Measurements from ENCODE around the gene MAPK1. TPM values are rescaled to one million over a fixed set of nuclear protein-coding genes. Genes with fewer than 3 reads are reported as not detected.

Gene MAPK1
- total RNA-seq, 1 experiment from 2014 or later: 122 TPM

- BruUV-seq (replicated peaks): no TSS peak
- CTCF ChIA-PET: no interaction called here
- no peak for ATAC-seq
Measured at GRCh38 chr22:21815958-21816357, 51.5 kb downstream of the MAPK1 start.

DNA sequence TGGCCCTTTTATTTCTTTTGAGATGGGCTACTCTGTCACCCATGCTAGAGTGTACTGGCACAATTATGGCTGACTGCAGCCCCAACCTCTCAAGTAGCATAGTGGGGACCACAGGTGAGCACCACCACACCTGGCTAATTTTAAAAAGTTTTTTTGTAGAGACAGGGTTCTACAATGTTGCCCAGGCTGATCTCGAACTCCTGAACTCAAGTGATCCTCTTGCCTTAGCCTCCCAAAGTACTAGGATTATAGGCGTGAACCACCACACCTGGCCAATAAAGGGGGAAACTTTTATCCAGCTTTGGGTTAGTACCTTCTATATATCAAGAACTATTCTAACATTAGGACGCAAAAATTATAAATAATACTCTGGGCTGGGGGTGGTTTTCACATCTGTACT, 52.1 kb downstream of the MAPK1 start:
- ATAC-seq: no peak

More at GRCh38 chr22:21815958-21816357, 51.5 kb downstream of the MAPK1 start:
- TF ChIP-seq SIN3A (IDR thresholded peaks at IDR 0.05; ENCODE audit: borderline replicate concordance, insufficient read depth, low read depth, low read length): no peak
- TF ChIP-seq REST (IDR thresholded peaks at IDR 0.05; ENCODE audit: insufficient read depth in 1 of 2, low read depth in 2 of 2, low read length in 1 of 2): no peak
- no peak for TF ChIP-seq TCF7L2 (IDR thresholded peaks at IDR 0.05; ENCODE audit: low read depth, low read length)
- no peak for TF ChIP-seq POLR2AphosphoS5 (IDR thresholded peaks at IDR 0.05; ENCODE audit: low read depth, low read length)
- no peak for TF ChIP-seq CTCF (IDR thresholded peaks at IDR 0.05)
- in situ Hi-C loops (cut with HindIII; ENCODE audit: low pct_unique_long_range_greater_than_20kb, low sequenced_read_pairs) (loop anchor here (25.0 kb wide), 1 partner anchor 121 kb away; no protein-coding TSS in a partner anchor), intact Hi-C loops (cut with micrococcal nuclease; ENCODE audit: unreplicated experiment) (no loop called here)
- Histone ChIP-seq H3K27me3 (ENCODE audit: control insufficient read depth, insufficient read depth, low read length) (no peaks in the 10 kb centered on the region), H3K36me3 (ENCODE audit: control insufficient read depth, insufficient read depth, low read length) (no peaks in the 10 kb centered on the region), H3K4me1 (ENCODE audit: control insufficient read depth, insufficient read depth, low read length) (peaks cover 6% of the 10 kb centered on the region), H3K4me3 (ENCODE audit: low read depth in 2 of 2, low read length in 2 of 2) (no peak overlapping the region), H3K27ac (ENCODE audit: low read length) (no peak overlapping the region), H3K9me3 (ENCODE audit: control insufficient read depth, insufficient read depth, low read depth, low read length) (no peaks in the 10 kb centered on the region)
- POLR2A ChIA-PET: no interaction called here
- DNase-seq (ENCODE audit: low read depth, low spot score): no peak

More for the DNA sequence above, 52.1 kb downstream of the MAPK1 start:
- Histone ChIP-seq H3K36me3 (ENCODE audit: control insufficient read depth, insufficient read depth, low read length) (no peaks in the 10 kb centered on the region), H3K4me1 (ENCODE audit: control insufficient read depth, insufficient read depth, low read length) (peaks cover 6% of the 10 kb centered on the region), H3K27ac (ENCODE audit: low read length) (no peak overlapping the region), H3K27me3 (ENCODE audit: control insufficient read depth, insufficient read depth, low read length) (no peaks in the 10 kb centered on the region), H3K4me3 (ENCODE audit: low read depth in 2 of 2, low read length in 2 of 2) (no peak overlapping the region), H3K9me3 (ENCODE audit: control insufficient read depth, insufficient read depth, low read depth, low read length) (no peaks in the 10 kb centered on the region)
- TF ChIP-seq CTCF (IDR thresholded peaks at IDR 0.05) (no peak), SIN3A (IDR thresholded peaks at IDR 0.05; ENCODE audit: borderline replicate concordance, insufficient read depth, low read depth, low read length) (no peak), REST (IDR thresholded peaks at IDR 0.05; ENCODE audit: insufficient read depth in 1 of 2, low read depth in 2 of 2, low read length in 1 of 2) (no peak), POLR2AphosphoS5 (IDR thresholded peaks at IDR 0.05; ENCODE audit: low read depth, low read length) (no peak), TCF7L2 (IDR thresholded peaks at IDR 0.05; ENCODE audit: low read depth, low read length) (no peak)
- in situ Hi-C loops (cut with HindIII; ENCODE audit: low pct_unique_long_range_greater_than_20kb, low sequenced_read_pairs) (loop anchor here (25.0 kb wide), 1 partner anchor 122 kb away; no protein-coding TSS in a partner anchor), intact Hi-C loops (cut with micrococcal nuclease; ENCODE audit: unreplicated experiment) (no loop called here)
- DNase-seq (ENCODE audit: low read depth, low spot score): no peak
- no TSS peak for BruUV-seq (replicated peaks)
- ChIA-PET POLR2A (no interaction called here), CTCF (no interaction called here)
